Ovary (tissue), 3 donors: Measurements from ENCODE around the gene AARS1.
"Not testable (repeated sequence)": the region's sequence is repeated elsewhere in the genome, so short reads cannot be mapped to it uniquely, and the experiment has no call there.

Source experiments
- EP300 ChIP-seq: sonication (generic); formaldehyde crosslinking; IDR thresholded peaks from one replicate; pipeline ENCODE4 v1.6.1; 2017; ENCODE audit warnings: antibody characterized with exemption
- POLR2A ChIP-seq: fragments of 450-650 bp; IDR thresholded peaks from one replicate; pipeline ENCODE4 v1.6.1; 2017; ENCODE audit warnings: antibody characterized with exemption, mild to moderate bottlenecking, moderate library complexity
- TF ChIP-seq, protein P1 (sequence below), 3 donors: fragments of 450-650 bp in 2 of 3; fragments of 200-600 bp in 1 of 3; IDR thresholded peaks; one replicate each; pipeline versions ENCODE4 v1.5.1 to v1.8.0; 2016 to 2022; ENCODE audit warnings: antibody characterized with exemption in 3 of 3, mild to moderate bottlenecking in 1 of 3
- donor health status: DM: no; HTN: no; CAD: no.

DNA sequence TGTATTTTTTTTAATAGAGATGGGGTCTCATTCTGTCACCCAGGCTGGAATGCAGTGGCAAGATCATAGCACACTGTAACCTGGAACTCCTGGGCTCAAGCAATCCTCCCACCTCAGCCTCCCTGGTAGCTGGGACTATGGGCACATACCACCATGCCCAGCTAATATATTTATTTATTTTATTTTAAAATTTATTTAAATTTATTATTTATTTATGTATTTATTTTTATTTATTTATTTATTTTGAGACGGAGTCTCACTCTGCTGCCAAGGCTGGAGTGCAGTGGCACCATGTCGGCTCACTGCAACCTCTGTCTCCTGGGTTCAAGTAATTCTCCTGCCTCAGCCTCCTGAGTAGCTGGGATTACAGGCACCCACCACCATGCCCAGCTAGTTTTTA, 18.4 kb upstream of the AARS1 start:
- TF ChIP-seq, protein P1, sequence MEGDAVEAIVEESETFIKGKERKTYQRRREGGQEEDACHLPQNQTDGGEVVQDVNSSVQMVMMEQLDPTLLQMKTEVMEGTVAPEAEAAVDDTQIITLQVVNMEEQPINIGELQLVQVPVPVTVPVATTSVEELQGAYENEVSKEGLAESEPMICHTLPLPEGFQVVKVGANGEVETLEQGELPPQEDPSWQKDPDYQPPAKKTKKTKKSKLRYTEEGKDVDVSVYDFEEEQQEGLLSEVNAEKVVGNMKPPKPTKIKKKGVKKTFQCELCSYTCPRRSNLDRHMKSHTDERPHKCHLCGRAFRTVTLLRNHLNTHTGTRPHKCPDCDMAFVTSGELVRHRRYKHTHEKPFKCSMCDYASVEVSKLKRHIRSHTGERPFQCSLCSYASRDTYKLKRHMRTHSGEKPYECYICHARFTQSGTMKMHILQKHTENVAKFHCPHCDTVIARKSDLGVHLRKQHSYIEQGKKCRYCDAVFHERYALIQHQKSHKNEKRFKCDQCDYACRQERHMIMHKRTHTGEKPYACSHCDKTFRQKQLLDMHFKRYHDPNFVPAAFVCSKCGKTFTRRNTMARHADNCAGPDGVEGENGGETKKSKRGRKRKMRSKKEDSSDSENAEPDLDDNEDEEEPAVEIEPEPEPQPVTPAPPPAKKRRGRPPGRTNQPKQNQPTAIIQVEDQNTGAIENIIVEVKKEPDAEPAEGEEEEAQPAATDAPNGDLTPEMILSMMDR (IDR thresholded peaks at IDR 0.05), result not testable (repeated sequence)
- TF ChIP-seq EP300, POLR2A: not testable (repeated sequence)
